ENCODE data around the gene HCFC1R1. TPM values are rescaled to one million over a fixed set of nuclear protein-coding genes. Genes with fewer than 3 reads are reported as not detected.

HCFC1R1 gene
- total RNA-seq, 4 donors from 2014 or later: 17.8 to 30.9 (median 27.9) TPM

DNA sequence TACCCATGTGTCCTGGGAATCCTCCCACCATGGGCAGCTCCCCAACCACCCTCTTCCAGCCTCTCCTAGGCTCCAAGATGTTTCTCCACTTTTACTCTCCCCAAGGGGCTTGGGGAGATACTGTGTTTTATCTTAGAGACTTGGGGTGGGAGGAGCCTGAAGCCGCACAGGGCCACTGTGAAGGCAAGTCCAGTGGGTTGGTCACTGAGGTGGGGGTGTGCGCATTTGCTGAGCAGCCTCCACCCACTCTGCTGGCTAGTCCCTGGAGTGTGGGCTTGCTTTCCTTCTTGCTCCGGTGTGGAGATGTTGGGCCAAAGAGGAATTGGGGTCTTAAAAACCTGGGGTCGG lies 15.1 kb downstream of the HCFC1R1 start:
- TF ChIP-seq, protein P1, sequence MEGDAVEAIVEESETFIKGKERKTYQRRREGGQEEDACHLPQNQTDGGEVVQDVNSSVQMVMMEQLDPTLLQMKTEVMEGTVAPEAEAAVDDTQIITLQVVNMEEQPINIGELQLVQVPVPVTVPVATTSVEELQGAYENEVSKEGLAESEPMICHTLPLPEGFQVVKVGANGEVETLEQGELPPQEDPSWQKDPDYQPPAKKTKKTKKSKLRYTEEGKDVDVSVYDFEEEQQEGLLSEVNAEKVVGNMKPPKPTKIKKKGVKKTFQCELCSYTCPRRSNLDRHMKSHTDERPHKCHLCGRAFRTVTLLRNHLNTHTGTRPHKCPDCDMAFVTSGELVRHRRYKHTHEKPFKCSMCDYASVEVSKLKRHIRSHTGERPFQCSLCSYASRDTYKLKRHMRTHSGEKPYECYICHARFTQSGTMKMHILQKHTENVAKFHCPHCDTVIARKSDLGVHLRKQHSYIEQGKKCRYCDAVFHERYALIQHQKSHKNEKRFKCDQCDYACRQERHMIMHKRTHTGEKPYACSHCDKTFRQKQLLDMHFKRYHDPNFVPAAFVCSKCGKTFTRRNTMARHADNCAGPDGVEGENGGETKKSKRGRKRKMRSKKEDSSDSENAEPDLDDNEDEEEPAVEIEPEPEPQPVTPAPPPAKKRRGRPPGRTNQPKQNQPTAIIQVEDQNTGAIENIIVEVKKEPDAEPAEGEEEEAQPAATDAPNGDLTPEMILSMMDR (IDR thresholded peaks at IDR 0.05; ENCODE audit: low read depth): no peak

DNA sequence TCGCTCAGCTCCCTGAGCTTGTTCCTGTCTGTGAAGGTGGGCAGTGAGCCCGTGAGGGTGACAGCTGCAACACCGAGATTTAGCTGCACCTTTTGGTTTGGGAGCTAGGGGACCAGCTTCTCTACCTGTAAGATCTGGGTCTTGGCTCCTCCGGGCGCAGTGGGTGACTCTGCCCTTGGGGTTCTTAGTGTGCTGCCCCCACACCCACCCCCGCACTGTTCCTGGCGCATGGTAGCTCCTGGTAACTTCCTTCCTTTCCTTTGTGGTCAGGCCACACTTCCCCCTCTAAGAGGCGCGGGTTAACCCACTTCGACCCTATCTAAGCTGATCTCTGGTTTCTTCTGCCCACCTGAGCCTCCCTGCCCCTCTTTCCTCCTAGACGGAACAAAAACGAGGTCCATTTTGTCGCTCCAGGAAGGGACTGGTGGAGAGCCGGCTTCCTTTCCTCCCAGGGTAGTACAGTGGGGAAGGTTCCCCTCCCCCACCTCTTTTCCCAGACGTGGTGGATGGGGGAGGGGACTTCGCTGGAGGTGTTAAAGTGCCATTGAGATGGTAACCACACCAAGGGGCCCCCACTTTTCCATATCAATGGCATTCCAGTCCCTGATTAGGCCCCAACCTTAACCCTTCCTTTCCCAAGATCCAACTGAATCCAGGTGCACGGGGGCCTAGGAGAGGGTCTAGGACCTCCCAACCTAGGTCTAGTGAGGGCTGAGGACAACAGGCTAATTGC lies 15.6 kb downstream of the HCFC1R1 start:
- TF ChIP-seq, protein P1 (IDR thresholded peaks at IDR 0.05; ENCODE audit: low read depth): no peak

DNA sequence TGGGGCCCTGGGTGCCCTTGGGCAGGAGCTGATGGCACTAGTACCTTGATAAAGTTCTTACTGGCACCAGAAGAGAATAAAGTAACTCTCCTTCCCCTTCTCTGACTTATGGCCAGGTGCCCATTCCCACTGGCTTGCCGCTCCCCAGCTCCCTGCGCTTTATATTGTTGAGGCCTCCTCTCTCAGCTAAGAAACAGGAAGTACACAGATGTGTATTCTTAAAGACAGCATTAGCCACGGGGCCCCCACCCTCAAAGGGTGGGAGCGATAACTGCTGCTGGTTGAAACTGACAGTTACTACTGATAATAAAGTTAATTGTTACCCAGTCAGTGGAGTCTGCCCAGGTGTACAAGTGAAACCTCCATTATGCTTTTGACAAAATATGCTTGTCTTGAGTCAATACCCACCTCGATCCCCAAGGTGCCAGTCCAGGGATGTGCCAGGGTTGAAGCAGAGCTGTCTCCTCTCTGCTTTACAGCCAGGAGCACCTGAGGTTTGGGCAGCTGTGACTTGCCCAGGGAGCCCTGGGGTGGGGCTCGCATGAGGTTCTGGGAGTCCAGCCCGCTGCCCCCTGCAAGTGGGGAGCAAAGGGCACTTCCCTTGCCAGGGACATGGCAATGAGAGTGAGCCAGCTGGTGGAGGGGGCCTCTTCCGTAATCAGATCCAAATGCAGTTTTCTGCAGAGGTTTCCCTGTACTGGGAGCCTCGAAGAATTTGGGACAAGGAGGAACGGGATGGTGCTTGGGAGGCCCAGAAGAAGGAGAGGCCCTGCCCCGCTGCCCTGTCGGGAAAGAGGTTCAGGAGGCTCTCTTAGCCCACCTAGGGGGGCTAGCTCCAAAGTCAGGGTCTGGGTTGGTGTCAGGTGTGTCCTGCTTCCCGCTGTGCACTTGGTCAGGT lies 16.4 kb downstream of the HCFC1R1 start:
- TF ChIP-seq, protein P1 (IDR thresholded peaks at IDR 0.05; ENCODE audit: low read depth): no peak

DNA sequence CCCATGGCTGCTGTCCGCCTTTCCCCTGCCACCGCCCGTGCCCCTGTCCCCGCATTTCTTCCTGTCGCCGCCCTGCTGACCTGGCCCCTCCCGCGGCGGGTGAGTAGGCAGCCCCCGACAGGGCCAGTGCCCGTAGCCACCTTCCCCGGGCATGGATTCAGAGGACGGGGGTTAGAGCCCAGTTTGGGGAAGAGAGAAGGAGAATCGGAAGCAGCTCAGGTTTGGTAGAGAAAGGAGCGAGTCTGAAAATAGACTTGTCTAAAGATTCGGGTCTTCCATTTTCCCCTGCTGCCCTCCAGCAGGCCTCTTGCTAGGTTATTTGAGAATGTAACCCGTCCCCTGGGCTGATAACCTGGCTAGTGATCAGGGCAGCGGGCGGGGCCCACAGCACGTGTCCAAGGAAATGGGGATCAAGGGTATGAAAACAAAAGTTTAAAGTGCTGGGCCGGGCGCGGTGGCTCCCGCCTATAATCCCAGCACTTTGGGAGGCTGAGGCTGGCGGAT lies 18.9 kb downstream of the HCFC1R1 start:
- TF ChIP-seq, protein P1 (IDR thresholded peaks at IDR 0.05; ENCODE audit: low read depth): no peak

DNA sequence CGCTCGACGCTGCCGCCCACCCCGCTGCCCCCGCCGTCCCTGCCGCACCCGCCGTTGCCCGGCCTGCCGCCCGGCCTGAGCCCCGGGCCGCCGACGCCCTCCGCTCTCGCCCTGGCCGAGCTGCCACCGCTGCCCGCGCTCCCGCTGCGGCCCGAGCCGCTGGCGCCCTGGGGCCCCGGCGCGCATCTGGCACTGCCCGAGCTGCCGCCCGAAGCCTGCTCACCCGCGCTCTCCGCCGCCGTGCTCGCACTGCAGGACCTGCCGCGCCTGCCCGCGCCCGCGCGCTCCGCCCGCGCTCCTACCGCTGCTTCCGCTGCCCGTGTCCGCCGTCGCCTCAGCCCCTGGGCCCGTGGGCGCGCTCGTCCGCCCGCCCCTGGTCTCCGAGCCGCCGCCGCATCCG lies 19.4 kb downstream of the HCFC1R1 start:
- TF ChIP-seq, protein P1 (IDR thresholded peaks at IDR 0.05; ENCODE audit: low read depth): no peak

DNA sequence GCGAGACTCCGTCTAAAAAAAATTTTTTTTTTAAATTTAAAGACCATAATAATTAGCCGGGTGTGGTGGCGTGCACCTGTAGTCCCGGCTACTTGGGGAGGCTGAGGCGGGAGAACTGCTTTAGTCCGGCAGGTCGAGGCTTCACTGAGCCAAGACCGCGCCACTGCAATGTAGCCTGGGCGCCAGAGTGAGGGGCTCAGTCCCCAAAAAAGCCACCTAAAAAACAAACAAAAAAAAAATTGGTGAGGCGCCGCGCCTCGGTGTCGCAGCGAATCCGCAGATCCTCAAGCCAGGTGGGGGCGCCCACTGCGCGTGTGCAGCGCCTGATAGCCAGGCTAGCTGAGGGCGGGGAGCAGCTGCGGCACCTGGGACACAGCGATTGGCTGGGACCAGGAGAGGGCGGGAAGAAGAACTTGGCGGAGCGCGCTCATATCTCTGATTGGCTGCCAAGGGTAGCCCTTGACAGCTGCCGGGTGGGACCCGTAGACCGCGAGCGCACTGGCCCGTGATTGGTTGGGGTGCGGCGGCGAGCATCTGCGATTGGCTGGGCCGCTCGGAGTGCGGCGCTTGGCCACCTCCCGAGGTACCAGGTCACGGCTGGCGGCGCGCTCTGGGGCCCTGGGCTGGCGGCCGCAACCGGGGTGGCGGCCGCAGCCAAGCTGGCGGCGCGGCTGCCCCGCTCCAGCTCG lies 20.0 kb downstream of the HCFC1R1 start:
- TF ChIP-seq, protein P1 (IDR thresholded peaks at IDR 0.05; ENCODE audit: low read depth): no peak

Data from subcutaneous adipose tissue (tissue), 4 donors.